ENCODE measurements around the gene HDGF.

The HDGF gene

GRCh38 chr1:156750191-156750672, 1.2 kb downstream of the HDGF start:
- no peak for DNase-seq (ENCODE audit: low read depth)
- no peak for TF ChIP-seq CTCF (IDR thresholded peaks at IDR 0.05; ENCODE audit: control insufficient read depth, extremely low read depth, insufficient read depth)
- H3K4me3 ChIP-seq (ENCODE audit: low read depth, low read length), result peak overlapping the region; percentile 63

DNA sequence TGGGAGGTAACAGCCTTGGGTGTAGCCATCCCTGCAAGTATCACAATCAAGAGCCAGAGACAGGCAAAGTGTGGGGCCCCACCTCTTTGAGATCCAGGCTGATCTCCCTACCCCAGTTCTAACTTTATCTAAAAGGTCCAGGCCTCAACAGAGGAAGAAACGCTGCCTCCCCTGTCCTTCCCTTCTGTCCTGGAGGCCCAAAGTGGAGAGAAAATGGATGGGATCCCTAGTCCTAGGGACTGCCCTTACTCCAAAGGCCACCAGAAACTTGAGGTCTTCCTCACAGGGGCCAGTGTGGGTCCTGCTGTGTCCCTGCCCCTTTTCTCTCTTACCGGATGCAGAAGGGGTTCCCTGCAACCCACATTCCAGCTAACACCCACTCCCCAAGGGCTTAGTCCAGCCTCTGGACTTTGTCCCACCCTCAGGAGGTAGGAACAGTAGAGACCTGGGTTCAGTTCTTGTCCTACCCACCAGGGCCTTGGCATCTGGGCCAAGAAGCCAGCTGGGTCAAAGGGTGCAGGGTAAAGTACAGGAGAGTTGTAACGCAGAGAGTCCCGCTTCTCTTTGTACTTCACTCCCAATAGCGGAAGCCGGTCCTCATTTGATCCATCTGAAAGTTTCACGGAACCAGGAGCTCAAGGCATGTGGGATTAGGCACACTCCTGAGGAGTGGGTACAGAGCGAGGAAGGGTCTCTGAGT, 1.9 kb downstream of the HDGF start:
- DNase-seq (ENCODE audit: low read depth), result no peak
- no peak for TF ChIP-seq CTCF (IDR thresholded peaks at IDR 0.05; ENCODE audit: control insufficient read depth, extremely low read depth, insufficient read depth)
- H3K4me3 ChIP-seq (ENCODE audit: low read depth, low read length), result peak overlapping the region; percentile 63

- H3K4me3 ChIP-seq (ENCODE audit: low read depth, low read length), result peak overlapping the region; percentile 63
- TF ChIP-seq CTCF (IDR thresholded peaks at IDR 0.05; ENCODE audit: control insufficient read depth, extremely low read depth, insufficient read depth), result no peak
- no peak for DNase-seq (ENCODE audit: low read depth)
Observed at GRCh38 chr1:156748670-156749418, 2.6 kb downstream of the HDGF start.

GRCh38 chr1:156747742-156748669, 3.5 kb downstream of the HDGF start:
- no peak for TF ChIP-seq CTCF (IDR thresholded peaks at IDR 0.05; ENCODE audit: control insufficient read depth, extremely low read depth, insufficient read depth)
- DNase-seq (ENCODE audit: low read depth), result no peak
- peak overlapping the region; percentile 63 for H3K4me3 ChIP-seq (ENCODE audit: low read depth, low read length)

DNA sequence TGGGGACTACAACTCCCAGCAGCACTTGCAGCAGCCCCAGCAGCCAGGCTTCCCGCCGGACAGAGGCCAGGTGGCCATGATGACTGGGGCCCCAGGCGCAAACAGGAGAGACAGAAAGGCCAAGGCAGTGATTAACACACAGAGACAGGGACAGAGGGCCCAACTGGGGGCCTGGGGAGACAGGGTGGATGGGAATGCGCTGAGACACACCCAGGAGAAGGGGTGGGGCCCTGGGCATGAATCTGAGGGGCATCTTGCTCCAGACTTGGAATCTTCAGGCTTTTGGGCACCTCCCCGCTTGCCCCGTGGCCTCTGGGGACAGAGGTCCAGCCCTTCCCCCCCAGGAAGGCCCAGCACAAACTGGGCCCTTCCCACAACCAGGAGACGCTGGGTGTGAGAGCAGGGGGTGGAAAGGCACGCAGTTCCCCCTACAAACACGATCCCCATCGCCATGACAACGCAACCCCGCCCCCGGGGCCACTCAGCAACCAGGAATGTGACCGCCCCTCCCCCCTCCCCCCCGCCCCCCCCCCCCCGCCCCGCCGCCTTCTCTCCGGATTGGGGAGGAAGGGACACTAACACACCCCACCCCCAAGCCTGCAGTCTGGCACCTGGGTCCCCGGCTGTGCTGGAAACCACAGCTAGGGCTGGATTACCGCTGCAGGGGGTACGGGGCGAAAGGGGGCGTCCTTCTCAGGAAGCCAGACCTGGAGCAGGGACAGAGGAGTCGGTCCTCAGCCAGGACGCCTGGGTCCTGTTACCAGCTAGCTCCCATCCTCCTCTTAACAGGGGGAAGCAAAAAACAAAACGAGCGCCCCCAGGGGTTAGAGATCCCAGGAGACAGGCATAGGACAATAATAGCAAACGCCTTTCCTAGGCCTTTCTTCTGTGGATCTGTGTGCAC, 4.5 kb downstream of the HDGF start:
- peak overlapping the region; percentile 63 for H3K4me3 ChIP-seq (ENCODE audit: low read depth, low read length)
- TF ChIP-seq CTCF (IDR thresholded peaks at IDR 0.05; ENCODE audit: control insufficient read depth, extremely low read depth, insufficient read depth), result peak; percentile 17; the same call in 1 of the 2 replicates
- no peak for DNase-seq (ENCODE audit: low read depth)

GRCh38 chr1:156746406-156746727, 5.1 kb downstream of the HDGF start:
- DNase-seq (ENCODE audit: low read depth), result no peak
- TF ChIP-seq CTCF (IDR thresholded peaks at IDR 0.05; ENCODE audit: control insufficient read depth, extremely low read depth, insufficient read depth), result no peak
- peak overlapping the region; percentile 63 for H3K4me3 ChIP-seq (ENCODE audit: low read depth, low read length)
